ENCODE measurements around the gene CYP46A1.

Gene CYP46A1

GRCh38 chr14:99768381-99768780, 84.3 kb downstream of the CYP46A1 start:
- Histone ChIP-seq H3K4me1 (ENCODE audit: insufficient read depth, poor library complexity, severe bottlenecking) (peaks cover 5% of the 10 kb centered on the region), H3K36me3 (ENCODE audit: low read depth) (no peaks in the 10 kb centered on the region), H3K9me3 (ENCODE audit: severe bottlenecking) (no peaks in the 10 kb centered on the region), H3K27me3 (ENCODE audit: insufficient read depth, poor library complexity, severe bottlenecking) (no peaks in the 10 kb centered on the region), H3K4me3 (ENCODE audit: severe bottlenecking) (no peak overlapping the region), H3K27ac (ENCODE audit: poor library complexity, severe bottlenecking) (no peak overlapping the region)
- ATAC-seq (ENCODE audit: low read depth): no peak
- DNase-seq (ENCODE audit: low spot score): no peak
- TF ChIP-seq CTCF (IDR thresholded peaks at IDR 0.05; ENCODE audit: poor library complexity, severe bottlenecking): no peak

GRCh38 chr14:99769123-99769522, 85.0 kb downstream of the CYP46A1 start:
- Histone ChIP-seq H3K36me3 (ENCODE audit: low read depth) (no peaks in the 10 kb centered on the region), H3K27me3 (ENCODE audit: insufficient read depth, poor library complexity, severe bottlenecking) (no peaks in the 10 kb centered on the region), H3K4me1 (ENCODE audit: insufficient read depth, poor library complexity, severe bottlenecking) (peaks cover 5% of the 10 kb centered on the region), H3K4me3 (ENCODE audit: severe bottlenecking) (no peak overlapping the region), H3K9me3 (ENCODE audit: severe bottlenecking) (no peaks in the 10 kb centered on the region), H3K27ac (ENCODE audit: poor library complexity, severe bottlenecking) (no peak overlapping the region)
- no peak for DNase-seq (ENCODE audit: low spot score)
- no peak for ATAC-seq (ENCODE audit: low read depth)
- TF ChIP-seq CTCF (IDR thresholded peaks at IDR 0.05; ENCODE audit: poor library complexity, severe bottlenecking): no peak

- no peak for TF ChIP-seq CTCF (IDR thresholded peaks at IDR 0.05; ENCODE audit: poor library complexity, severe bottlenecking)
- H3K27me3 ChIP-seq (ENCODE audit: insufficient read depth, poor library complexity, severe bottlenecking): no peaks in the 10 kb centered on the region
- H3K36me3 ChIP-seq (ENCODE audit: low read depth): no peaks in the 10 kb centered on the region
- ATAC-seq (ENCODE audit: low read depth) (no peak), DNase-seq (ENCODE audit: low spot score) (no peak)
- no peaks in the 10 kb centered on the region for H3K9me3 ChIP-seq (ENCODE audit: severe bottlenecking)
- no peak overlapping the region for H3K27ac ChIP-seq (ENCODE audit: poor library complexity, severe bottlenecking)
- H3K4me3 ChIP-seq (ENCODE audit: severe bottlenecking): no peak overlapping the region
- peaks cover 5% of the 10 kb centered on the region for H3K4me1 ChIP-seq (ENCODE audit: insufficient read depth, poor library complexity, severe bottlenecking)
Measured at GRCh38 chr14:99769799-99770198, 85.7 kb downstream of the CYP46A1 start.

GRCh38 chr14:99772371-99773283, 88.5 kb downstream of the CYP46A1 start:
- H3K27ac ChIP-seq (ENCODE audit: poor library complexity, severe bottlenecking): no peak overlapping the region
- H3K9me3 ChIP-seq (ENCODE audit: severe bottlenecking): no peaks in the 10 kb centered on the region
- H3K4me3 ChIP-seq (ENCODE audit: severe bottlenecking): no peak overlapping the region
- peak; percentile 56; the same call in 2 of the 3 replicates for ATAC-seq (ENCODE audit: low read depth)
- no peak for DNase-seq (ENCODE audit: low spot score)
- H3K27me3 ChIP-seq (ENCODE audit: insufficient read depth, poor library complexity, severe bottlenecking): no peaks in the 10 kb centered on the region
- H3K4me1 ChIP-seq (ENCODE audit: insufficient read depth, poor library complexity, severe bottlenecking): peaks cover 5% of the 10 kb centered on the region
- H3K36me3 ChIP-seq (ENCODE audit: low read depth): no peaks in the 10 kb centered on the region
- TF ChIP-seq CTCF (IDR thresholded peaks at IDR 0.05; ENCODE audit: poor library complexity, severe bottlenecking): no peak
